GM19239 (cell line): ENCODE data around the gene STC2.
"Not testable (repeated sequence)": the region's sequence is repeated elsewhere in the genome, so short reads cannot be mapped to it uniquely, and the experiment has no call there.

ENCODE experiments used
- DNase-seq: peaks from one replicate; pipeline ENCODE4 v3.0.0; 2011; ENCODE audit warnings: low spot score; ENCODE audit not compliant: insufficient read length
- FAIRE-seq: peaks from 2 replicates; lab custom pipeline; 2011; peaks lifted over from hg19 to GRCh38; lab: Jason Lieb, UNC

The STC2 gene

DNA sequence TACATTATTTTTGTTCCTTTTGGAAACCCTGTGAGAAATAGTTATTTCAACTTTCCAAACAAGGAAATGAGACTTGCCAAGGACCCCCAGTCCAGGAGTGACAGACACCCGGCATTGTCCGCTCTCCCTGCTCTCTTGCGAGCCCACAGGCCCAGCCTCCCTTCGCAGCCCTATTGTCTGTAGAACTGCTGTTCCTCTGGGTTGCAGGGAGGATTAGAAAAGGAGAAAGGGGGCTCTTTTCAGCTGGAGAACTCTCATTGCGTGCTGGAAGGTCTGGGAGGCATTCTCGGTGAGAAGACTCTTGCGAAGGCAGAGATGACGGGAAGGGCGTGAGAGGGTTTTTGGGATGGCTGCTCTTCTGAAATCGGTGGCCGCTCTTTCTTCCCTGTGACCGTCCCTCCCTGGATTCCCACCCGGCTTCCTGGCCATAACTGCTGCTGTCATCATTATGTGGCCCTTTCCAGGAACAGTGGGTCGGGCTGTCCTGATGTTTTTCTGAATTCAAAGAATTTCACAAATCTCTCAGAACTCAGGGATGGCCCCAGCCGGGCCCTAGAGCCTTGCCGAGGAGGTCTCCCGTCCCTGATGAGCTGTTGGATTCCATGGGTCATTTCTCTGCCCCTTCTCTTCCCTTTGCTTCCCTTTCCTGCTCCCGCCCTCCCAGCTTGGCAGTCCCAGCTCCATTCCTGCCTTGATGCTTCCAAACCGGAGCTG lies 29.8 kb downstream of the STC2 start:
- DNase-seq, result no peak
- no peak for FAIRE-seq

DNA sequence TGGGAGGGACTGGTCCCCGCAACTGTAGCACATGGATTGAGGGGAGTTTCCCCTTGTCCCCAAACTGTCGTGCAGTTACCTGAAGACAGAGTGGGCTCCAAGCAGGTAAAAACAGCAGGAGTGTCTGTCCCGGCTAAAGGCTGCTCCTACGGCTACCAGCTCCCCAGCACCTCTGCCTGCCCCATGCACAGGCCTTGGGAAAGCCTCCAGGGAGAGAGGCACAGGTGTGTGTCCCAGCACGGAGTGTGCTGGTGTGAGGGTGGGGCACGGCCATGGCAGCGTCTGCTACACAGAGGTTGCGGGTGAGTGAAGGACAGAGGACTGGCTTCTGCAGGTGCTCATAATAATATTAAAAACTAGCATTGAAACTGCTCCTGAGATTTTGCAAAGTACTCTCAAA lies 30.4 kb downstream of the STC2 start:
- FAIRE-seq, result no peak

DNA sequence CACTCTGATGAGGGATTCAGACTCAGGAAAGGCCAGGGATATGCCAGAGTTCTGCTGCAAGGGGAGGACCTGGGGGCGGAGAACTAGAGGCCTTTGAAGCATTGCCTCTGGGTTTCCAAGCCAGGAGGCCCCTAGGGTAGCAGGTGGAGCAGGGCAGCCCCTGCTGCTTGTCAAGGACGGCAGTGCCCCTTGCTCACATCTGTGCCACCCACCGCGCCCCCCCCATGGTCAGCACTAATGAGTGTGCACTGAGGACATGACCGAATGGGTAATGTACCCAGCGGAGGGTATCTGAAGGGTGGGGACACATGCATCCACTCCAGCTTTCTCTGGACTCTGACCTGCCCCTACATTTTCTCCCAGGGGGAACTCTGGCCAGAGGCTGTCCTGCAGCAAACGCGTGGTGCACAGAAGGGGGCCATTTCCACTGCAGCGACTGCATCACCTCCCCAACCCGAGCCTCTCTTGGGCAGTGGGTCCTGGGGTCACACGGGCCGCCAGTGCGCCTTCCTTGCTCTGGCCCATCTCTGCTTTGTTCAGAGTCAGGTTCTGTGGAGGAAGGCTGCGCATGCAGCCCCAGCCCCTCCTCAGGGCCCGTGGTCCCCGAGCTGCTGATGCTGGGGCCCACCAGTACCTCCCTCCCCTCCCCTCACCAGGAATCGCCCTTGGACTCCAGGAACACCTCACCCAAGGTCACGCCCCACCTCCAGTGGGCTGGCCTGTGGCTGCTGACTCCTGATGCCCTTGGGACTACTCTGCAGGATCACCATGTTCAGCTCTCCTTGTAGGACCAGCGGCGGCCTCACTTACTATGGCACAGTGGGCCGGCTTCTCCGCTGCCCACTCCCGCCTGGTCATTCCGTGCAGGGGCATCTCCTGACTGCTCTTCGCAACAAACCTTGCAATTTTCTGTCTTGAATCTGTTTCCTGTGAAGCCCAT lies 31.2 kb downstream of the STC2 start:
- DNase-seq (no peak), FAIRE-seq (no peak)

More for the DNA sequence above, 30.4 kb downstream of the STC2 start:
- no peak for DNase-seq

DNA sequence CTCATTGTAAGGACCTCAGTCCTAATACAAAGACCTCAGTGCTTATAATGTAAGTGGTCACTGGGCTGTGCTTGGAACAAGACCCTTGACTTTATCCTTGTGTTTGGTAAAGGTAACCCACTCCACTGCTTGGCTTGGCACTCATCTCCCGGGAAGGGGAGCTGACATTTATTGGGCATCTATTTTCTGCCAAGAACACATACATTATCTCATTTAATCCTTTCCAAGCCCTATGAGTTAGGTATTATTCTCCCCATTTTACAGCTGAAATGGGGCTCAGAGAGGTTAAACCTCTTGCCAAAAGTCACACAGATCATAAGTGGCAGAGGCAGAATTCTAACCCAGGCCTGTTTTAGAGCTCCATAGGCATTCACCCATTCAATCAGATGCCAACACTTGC lies 32.4 kb downstream of the STC2 start:
- FAIRE-seq, result no peak
- DNase-seq, result no peak

DNA sequence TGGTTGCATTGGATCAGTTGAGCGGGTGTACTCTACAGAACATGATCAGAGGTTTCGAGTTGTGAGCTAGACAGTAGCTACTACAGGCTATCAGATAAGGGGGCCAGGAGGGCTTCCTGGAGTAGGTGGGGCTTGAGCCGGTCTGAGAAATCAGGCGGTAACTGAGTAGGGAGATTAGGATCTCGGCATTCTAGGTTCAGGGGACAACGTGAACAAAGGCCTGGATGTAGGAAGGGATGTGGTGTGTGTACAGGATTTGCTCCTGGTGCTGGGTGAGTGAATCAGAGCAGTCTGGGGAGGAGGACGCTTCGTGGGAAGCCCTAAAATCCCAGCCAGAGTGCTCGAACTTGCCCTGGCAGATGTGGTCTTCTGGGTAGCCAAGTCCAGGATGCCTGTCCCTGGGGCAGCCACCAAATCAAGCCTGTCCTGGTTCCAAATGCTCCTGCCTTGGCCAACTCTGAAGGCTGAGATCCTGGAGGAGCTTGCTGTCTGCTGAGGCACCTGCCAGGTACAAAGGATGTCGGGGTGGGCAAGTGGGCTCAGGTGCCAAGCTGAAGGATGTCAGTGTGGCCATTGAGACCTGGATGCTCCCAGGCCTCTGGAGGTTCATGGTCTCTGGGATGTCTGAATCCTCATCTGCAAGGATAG lies 33.4 kb downstream of the STC2 start:
- no peak for FAIRE-seq
- DNase-seq, result no peak

DNA sequence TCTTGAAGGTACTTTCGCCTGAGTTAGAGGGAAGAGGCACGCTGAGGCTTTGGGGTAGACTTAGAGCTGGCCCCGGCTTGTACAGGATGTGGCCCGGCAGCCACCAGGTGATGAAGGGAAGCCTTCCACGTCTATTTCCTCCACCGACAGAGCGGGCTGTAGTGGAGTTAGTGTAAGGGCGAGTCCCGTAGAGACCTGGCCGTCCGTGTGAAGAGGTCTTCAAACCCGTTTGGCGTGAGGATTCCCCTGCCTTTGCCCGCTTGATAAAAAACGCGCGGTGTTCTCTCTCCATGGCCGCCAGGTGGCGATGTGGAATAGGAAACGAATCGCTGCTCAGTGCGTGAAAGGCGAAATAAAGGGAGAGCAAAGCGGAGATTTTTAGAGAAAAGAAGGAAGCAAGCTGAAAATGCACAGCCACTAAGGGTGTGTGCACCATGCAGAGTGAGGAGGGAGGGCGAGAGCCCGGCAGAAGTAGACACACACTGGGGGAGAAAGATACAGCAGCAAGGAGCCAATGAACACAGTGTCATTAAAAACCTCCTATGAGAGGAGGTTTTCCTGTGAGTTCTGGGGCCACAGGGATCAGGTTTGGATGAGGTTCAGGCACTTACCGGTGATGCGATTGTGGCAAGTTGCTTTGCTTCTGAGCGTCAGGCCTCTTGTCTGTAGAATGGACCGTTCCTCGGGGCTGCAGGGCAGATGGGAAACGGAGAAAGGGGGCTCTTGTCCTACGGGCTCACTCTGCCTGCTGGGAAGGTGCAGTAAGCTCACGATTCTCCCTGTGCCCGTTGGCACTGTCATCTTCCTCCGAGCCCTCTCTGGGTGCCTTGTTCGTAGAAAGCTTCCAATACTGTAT lies 34.2 kb downstream of the STC2 start:
- DNase-seq, result peak; percentile 67
- peak; percentile 91 for FAIRE-seq

DNA sequence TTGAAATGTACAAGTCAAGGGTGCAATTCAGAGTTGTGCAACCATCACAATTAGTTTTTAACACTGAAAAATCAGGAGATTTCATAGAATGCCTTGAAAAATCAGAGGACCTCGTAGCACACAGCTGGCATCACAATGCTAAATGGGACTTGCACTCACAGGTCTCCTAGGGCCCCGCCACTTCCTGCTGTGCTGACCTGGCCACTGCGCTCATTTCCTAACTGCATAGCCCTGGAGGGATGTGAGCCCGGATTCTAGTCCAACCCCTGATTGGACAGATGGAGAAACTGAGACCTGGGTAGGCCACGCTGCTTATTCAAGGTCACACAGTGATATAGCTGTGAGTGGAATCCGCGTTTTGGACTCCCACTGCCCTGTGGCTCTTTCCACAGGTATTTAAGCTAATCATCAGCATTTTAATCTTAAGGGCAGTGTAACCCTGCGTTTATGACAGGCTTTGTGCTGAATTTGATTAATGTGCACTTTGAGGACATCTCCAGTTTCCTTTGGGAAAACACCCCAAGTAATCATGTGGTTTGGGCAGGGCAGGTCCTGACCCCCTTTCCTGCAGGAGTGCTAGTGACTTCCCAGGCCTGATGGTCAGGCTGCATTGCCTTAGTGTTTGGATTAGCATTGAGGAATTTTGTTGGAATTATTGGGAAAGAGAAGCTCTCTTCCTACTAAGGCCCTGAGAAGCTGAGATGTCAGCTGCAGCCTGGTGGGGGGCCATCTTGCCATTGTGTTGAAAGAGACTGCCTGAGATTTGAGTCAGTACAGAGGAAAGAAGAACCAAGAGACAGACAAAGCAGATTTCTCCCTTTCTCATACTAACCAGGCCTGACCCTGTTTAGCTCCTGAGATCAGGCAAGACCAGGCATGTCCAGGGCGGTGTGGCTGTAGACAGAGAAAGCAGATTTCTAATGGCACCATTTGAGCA lies 36.2 kb downstream of the STC2 start:
- DNase-seq, result no peak
- no peak for FAIRE-seq

DNA sequence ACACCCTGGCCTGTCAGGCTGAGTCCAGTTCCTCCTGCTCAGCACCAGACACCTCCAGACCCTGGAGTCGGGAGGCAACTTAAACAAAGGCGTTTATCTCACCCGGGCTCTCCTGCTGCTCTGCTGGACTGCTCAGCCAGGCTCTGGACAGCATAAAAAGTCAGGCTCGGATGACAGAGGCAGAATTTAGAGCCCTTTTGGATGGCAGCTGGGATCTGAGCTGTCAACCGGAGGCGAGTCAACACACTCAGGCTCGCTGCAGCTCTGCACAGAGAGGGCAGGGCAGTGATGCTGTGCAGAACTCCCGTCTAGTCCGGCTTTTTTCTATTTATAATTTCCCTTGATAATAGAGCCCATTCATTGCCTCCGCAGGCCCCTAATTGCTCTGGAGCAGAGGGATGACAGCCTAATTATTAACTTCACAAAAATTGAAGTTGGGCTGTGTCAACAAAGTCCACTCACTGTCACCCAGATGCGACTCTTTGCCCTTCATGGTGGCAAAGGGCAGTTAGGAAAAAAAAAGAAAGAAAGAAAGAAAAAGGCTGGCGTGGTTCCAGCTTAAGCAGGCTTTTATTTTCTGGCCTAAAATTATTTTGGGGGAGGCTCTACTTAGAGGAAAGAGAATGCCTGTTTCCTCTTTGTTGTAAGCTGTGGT lies 37.6 kb downstream of the STC2 start:
- FAIRE-seq (no peak), DNase-seq (no peak)

DNA sequence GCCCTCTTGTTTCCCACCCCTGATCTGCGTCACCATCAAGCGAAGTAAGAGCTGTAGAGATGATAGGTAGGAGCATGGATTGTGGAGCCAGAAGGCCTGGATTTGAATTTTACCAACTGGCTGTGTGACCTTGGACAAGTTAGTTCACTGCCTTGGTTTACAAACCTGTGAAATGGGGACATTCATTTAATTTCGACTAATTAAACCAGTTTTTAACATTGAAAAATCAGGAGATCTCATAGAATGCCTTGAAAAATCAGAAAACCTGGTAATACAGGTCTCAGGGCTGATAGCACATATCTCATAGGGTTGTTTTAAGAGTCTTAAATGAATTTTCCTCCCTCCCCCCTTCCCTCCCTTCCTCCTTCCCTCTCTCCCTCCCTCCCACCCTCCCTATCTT lies 38.8 kb downstream of the STC2 start:
- no peak for FAIRE-seq
- DNase-seq, result no peak

DNA sequence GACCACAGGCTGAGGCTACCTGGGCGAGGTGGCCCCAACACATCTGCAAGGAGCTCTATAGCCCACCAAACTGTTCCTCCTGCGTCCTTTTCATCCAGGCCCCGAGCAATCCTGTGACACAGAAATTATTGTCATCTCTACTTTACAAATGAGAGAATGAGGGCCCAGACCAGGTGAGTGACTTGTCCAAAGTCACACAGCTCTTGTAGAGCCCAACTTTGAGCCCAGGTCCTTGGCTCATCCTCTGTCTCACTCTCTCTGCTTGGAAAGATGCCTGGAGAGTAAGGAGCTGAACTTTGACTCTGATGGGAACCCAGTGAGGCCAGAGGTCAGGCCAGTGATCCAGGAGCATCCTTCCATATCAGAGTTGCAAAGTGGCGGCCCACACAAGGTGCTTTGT lies 39.6 kb downstream of the STC2 start:
- no peak for FAIRE-seq
- no peak for DNase-seq

DNA sequence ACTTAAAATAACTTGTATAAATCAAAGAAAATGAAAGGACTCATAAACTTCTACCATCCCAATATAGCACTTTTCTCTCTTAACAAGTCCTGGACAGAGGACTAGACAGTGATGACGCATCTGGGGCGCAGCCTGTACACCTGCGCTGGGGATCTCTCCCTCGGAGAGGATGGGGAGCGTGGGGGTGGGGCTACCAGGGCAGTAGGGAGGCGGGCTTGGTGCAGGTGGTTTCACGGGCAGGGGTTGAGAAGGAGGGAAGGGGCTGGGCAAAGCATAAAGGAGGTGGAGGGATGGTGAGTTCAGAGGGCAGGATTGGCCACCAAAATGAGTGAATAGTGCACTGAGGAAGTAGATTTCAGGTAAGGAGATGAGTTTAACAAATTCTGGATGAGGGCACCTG lies 41.1 kb downstream of the STC2 start:
- DNase-seq (no peak), FAIRE-seq (no peak)

DNA sequence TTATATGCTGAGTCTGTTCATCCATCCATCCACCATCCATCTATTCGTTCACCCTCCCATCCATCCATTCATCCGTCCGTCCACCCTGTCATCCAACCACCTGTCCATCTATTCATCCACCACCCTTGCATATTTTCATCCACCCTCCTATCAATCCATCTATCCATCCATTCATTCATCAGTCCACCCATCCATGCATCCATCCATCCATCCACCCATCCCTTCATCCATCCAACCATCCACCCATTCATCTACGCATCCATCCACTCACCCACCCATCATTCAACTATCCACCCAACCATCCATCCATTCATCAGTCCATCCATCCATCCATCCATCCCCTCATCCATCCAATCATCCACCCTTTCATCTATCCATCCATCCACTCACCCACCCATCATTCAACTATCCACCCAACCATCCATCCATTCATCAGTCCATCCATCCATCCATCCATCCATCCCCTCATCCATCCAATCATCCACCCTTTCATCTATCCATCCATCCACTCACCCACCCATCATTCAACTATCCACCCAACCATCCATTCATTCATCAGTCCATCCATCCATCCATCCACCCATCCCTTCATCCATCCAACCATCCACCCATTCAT lies 43.8 kb downstream of the STC2 start:
- not testable (repeated sequence) for DNase-seq, FAIRE-seq

DNA sequence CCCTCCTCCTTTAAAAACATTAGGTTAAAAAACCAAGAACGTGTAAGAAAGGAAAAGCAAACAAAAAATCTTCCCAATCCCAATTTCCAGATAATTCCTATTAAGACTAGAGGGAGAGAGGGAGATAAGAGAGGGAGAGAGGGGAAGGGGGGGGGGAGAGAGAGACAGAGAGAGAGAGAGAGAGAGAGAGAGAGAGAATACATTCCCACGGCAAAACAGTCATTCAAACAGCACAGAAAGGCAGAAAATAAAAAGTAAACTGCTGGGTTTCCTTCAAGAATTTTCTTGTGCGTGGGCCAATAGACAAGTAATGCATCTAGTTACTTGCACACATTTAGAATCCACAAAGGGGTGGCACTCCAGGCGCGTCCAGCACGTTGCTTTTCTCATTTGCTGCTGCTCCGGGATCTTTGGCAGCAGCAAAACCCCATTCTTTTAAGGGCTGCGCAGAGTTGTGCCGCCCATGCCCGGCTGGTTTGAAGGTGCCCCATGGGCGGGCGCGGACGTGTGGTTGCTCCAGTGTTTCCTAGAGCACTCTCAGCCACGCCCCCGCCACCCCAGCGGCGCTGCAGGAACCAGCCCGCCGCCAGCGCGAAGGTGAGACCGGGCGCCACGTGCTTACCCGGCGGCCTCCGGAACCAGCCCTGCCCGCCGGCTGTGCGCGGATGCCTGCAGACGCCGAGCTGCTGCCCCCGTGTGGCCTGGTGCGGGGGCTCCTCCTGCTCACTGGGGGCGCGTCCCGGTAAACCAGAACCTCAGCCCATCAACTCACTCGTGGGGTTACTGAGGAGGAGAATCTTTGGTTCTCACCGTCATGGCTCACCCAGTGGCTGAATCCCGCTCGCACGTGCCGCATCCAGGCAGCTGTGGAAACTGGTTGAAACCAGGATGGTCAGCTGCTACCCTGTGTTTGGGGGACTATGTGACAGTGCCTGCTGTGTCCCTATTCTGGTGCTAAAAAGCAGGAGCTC lies 44.6 kb downstream of the STC2 start:
- FAIRE-seq (peak; percentile 31), DNase-seq (peak; percentile 63)

DNA sequence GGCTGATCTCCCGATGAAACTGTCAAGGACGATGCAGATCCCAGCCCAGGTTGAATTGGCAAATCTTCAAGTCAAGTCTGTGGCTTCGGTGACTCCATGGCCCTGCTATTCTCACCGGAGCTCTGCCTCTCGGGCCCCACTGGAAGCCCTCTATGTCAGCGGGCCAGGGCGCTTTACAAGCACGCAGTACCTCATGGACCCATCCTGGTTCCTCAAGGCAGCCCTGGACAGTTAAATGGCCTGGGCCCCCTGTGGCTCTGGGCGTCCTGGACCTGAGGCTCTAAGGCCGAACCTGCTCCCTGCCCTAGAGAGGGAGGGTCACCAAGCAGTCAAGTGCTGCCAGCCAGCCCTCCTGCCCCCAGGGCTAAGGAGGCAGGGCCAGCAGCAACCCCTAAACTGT lies 45.3 kb downstream of the STC2 start:
- FAIRE-seq, result no peak
- DNase-seq, result no peak

DNA sequence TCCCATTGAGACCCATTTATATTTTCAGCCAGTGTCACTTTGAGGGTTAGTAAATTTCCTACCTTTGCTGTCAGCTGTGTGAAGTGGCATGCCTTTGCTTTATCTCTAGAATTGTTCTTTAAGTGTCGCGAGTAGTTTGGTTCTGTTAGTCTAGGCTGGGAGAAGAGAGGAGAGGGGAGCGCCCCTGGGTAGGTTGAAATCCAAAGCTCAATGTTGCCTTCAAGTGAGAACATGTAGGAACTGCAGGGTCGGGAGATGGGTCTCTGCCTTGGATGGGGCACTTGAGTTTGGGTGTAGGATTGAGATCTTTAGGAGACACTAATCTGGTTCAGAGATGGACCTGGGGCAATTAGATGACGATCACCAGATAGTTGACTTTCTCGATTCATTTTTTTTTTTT lies 46.3 kb downstream of the STC2 start:
- DNase-seq (no peak), FAIRE-seq (no peak)

DNA sequence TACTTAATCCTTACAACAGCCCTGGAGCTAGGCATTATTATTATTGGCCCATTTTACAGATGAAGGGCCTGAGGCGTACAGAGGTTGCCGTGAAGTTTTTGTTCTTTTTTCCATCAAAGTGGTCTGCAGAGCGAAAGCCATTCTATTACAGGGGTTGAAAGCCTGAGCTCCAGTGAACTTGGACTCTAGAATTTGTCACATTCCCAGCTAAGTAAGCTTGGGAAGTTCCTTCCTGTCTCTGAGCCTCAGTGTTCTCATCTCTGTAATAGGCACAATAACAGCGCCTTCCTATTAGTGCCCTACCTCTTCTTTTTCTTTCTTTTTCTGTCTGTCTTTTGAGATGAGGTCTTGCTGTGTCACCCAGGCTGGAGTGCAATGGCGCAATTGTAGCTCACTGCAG lies 49.0 kb downstream of the STC2 start:
- DNase-seq (no peak), FAIRE-seq (no peak)

DNA sequence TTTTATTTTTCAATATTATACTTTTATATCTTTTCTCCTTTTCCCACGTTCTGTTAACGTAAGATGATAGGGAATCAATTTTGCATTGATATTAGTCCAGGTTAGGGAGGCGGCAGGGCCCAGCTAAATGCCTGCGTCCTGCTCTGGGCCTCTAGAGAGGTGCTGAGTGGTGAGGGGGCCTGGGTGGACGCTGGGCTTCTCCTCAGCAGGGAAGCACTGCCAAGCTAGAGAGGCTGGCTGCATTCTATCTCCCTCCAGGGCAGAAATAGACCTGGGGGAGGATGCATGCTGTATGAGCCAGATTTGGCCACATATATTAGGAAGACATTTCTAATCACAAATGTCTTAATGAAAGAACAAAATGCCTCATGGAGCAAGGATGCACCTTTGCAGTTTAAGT lies 49.6 kb downstream of the STC2 start:
- DNase-seq, result no peak
- FAIRE-seq, result no peak
